Loucy (cell line): ENCODE measurements around the gene TRIM67.

Experiments used
- CTCF ChIP-seq: fragments of 200-600 bp; sonication (generic); conservative IDR thresholded peaks from 2 replicates; pipeline ENCODE4 v1.5.1; 2014; ENCODE audit warnings: mild to moderate bottlenecking, antibody characterized with exemption, low read length
- EZH2phosphoT487 ChIP-seq: fragments of 200-600 bp; IDR thresholded peaks from 2 replicates; pipeline ENCODE4 v1.6.1; 2018; ENCODE audit warnings: antibody characterized with exemption, mild to moderate bottlenecking, moderate library complexity, borderline replicate concordance

GRCh38 chr1:231166398-231166797, 4.5 kb downstream of the TRIM67 start:
- TF ChIP-seq CTCF: no peak
- no peak for TF ChIP-seq EZH2phosphoT487
